Activated naive CD4-positive, alpha-beta T cell treated with Interleukin-2 at 50 U/mL for 16 hours (primary cell): ENCODE data around the gene FERMT3.

ENCODE experiments used
- DNase-seq: peaks from one replicate; pipeline ENCODE4 v3.0.0-alpha.2; 2020

Gene FERMT3

GRCh38 chr11:64222651-64223000 is 16.1 kb downstream of the FERMT3 start:
- no peak for DNase-seq

- DNase-seq, result no peak
These were observed 16.6 kb downstream of the FERMT3 start for GRCh38 chr11:64223001-64223651.

GRCh38 chr11:64224151-64224890 is 17.8 kb downstream of the FERMT3 start:
- DNase-seq, result no peak

GRCh38 chr11:64224891-64225607 is 18.5 kb downstream of the FERMT3 start:
- DNase-seq, result no peak

GRCh38 chr11:64225608-64226506 is 19.3 kb downstream of the FERMT3 start, which contains the start of the genes NUDT22 and TRPT1:
Gene NUDT22 (plus strand): TSS chr11:64226274. CDS start chr11:64226653, 379 bp downstream.
Gene TRPT1 (minus strand): TSS chr11:64226186. CDS start chr11:64225860, 326 bp downstream.
- DNase-seq, result peak; percentile 94

GRCh38 chr11:64226507-64227051 is 20.1 kb downstream of the FERMT3 start:
- DNase-seq, result peak; percentile 64

- DNase-seq, result no peak
These were observed 21.0 kb downstream of the FERMT3 start for GRCh38 chr11:64227405-64227956.

GRCh38 chr11:64229090-64229743 is 22.7 kb downstream of the FERMT3 start:
- DNase-seq, result no peak

GRCh38 chr11:64229744-64230170 is 23.2 kb downstream of the FERMT3 start:
- no peak for DNase-seq

- peak; percentile 90 for DNase-seq
These were observed 23.9 kb downstream of the FERMT3 start, which contains the start of gene DNAJC4 for GRCh38 chr11:64230171-64230984. Gene DNAJC4 (plus strand): TSS chr11:64230548. CDS start chr11:64230855, 307 bp downstream.

- DNase-seq, result no peak
These were observed 24.5 kb downstream of the FERMT3 start for GRCh38 chr11:64230985-64231365.

- no peak for DNase-seq
These were observed 25.0 kb downstream of the FERMT3 start for GRCh38 chr11:64231546-64231945.

GRCh38 chr11:64232182-64232966 is 25.9 kb downstream of the FERMT3 start:
- no peak for DNase-seq

GRCh38 chr11:64232967-64233315 is 26.4 kb downstream of the FERMT3 start:
- DNase-seq, result no peak

GRCh38 chr11:64233913-64234586 is 27.5 kb downstream of the FERMT3 start, which contains the start of gene VEGFB:
Gene VEGFB (plus strand): TSS chr11:64234584. CDS start chr11:64234834, 250 bp downstream.
- peak; percentile 70 for DNase-seq

- DNase-seq, result peak; percentile 56
These were observed 28.3 kb downstream of the FERMT3 start for GRCh38 chr11:64234647-64235379.

GRCh38 chr11:64235437-64236161 is 29.1 kb downstream of the FERMT3 start:
- DNase-seq, result no peak
